Measurements from ENCODE around the gene GABBR2.

- no peak for TF ChIP-seq CTCF (IDR thresholded peaks at IDR 0.05)
- TF ChIP-seq EP300 (IDR thresholded peaks at IDR 0.05; ENCODE audit: borderline replicate concordance in 1 of 2, low read depth in 1 of 2, low read length in 1 of 2), result no peak
- no peak for TF ChIP-seq CHD2 (IDR thresholded peaks at IDR 0.05; ENCODE audit: low read length, partially characterized antibody)
- TF ChIP-seq RAD21 (IDR thresholded peaks at IDR 0.05; ENCODE audit: low read length), result no peak
- TF ChIP-seq REST (IDR thresholded peaks at IDR 0.05; ENCODE audit: low read depth, low read length), result no peak
- no peak for TF ChIP-seq GATA2 (CRISPR knock-in tag; IDR thresholded peaks at IDR 0.05)
- no peak for TF ChIP-seq TEAD4 (IDR thresholded peaks at IDR 0.05; ENCODE audit: borderline replicate concordance, insufficient read depth)
Measured at GRCh38 chr9:98583417-98583816, 125.3 kb downstream of the GABBR2 start.
